GM12872 (cell line): ENCODE results near the gene TMPRSS3.

Experiments
- TF ChIP-seq, protein P1 (sequence below): IDR thresholded peaks from 3 replicates; pipeline ENCODE4 v1.5.1; 2011; ENCODE audit warnings: low read depth, mild to moderate bottlenecking, low read length, moderate library complexity; ENCODE audit not compliant: insufficient read depth

TMPRSS3 gene

DNA sequence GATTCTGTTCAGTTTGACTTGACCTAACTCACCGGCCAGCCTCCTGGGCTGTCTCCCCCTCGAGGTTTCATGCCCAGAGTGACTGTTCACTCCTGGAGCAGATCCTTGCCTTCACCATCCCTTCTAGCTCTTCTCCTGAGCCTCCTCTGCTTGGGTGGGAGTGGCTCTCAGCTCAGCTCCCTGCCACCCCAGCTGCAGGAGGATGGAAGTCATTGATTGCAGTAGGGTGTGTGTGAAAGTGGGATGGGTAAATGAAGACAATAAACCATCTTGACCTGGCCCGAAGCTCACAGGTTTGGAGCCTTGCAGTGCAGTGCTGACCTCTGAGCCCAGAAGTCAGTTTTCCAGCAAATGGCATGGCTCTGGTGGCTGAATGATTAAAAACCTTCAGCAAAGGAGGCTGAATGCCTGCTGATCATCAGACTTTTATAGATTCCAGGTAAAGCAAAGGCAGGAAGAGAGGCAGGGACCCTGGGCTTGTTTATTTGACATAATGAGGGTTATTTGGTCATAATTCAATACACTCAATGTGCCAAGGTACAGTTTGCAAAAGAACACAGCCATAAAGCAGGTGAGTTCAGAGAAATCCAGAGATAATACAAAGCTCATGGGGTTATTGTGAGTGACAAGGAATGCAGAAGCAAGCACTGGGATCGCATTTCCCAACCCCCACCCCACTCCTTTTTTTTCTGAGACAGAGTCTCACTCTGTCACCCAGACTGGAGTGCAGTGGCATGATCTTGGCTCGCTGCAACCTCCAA lies 63.1 kb downstream of the TMPRSS3 start:
- TF ChIP-seq, protein P1, sequence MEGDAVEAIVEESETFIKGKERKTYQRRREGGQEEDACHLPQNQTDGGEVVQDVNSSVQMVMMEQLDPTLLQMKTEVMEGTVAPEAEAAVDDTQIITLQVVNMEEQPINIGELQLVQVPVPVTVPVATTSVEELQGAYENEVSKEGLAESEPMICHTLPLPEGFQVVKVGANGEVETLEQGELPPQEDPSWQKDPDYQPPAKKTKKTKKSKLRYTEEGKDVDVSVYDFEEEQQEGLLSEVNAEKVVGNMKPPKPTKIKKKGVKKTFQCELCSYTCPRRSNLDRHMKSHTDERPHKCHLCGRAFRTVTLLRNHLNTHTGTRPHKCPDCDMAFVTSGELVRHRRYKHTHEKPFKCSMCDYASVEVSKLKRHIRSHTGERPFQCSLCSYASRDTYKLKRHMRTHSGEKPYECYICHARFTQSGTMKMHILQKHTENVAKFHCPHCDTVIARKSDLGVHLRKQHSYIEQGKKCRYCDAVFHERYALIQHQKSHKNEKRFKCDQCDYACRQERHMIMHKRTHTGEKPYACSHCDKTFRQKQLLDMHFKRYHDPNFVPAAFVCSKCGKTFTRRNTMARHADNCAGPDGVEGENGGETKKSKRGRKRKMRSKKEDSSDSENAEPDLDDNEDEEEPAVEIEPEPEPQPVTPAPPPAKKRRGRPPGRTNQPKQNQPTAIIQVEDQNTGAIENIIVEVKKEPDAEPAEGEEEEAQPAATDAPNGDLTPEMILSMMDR = no peak

DNA sequence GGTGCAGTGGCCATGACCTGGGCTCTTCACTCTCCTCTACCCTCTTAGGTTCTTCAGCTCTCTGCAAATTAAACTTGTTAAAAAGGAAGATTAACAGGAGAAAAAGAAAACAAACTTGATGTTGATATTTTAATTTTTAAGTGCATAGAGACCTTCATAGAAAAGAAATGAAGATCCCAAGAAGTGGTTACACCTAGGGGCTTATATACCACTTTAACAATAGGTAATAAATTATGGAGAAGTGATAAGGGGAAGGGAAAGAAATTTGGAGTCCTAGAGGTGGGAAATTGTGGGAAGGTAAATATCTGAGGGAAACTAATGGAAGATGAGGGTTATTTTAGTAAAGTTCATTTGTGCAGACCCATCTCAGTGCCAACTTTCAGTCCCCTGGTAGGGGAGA lies 64.2 kb downstream of the TMPRSS3 start:
- TF ChIP-seq, protein P1 = no peak

DNA sequence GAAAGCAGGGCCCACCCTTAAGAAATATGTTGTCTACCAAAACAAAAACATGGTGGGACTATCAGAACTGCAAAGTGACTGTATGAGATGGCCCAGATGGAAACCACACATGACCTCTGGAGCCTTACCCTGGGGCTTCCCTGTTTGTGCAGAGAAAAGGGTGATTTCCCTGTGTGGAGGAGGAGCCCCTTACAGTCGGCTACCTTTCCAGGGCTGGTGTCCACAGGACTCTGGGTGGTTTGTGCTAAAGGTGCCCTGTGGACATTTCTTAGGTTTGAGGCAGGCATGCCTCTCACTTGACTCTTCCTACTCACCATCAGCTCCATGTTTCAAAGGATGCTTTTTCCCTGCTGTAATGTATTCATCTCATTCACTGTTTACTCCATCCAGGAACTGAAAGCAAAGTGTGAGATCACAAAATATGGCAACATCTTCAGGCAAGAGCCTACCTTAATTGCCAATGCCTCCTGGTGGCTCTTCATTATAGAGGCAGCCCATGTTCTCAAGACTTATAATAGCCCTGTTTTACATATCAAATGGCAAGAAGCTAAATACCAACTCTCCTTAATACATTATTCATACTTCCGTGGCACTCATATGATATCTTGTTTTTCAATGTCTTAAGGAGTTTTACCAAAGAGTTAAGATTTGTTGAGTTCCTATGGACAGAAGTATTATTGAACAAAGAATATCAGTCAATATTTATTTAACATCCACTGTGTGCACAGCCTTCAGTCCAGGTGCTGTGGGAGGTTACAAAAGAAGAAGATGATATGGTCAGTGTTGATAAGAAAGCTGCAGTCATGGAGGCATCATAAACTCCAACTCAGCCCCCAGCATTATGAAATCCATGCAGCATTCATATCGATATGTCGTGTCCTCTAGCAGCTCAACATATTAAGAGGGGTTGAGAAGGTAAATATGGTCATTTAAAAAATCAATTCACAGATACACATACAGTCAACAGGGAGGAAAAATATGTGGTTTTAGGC lies 65.2 kb downstream of the TMPRSS3 start:
- TF ChIP-seq, protein P1 = no peak

DNA sequence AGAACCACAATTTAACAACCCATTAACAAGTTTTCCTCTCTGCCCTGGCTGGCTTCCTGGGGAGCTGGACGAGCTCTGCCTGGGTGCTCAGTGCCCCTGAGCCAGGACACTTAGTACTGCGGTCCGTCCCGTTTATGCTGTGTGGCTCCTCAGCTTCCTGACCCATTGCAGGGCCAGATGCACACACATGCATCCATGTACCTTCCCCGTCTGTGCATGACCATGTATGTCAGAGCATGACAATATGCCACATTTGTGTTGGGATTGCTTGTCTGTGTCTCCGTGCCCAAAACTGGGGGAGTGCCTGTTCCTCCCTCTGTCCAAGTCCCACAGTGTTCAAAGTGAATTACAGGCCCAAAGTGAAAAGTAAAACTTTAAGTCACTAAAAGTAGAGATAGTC lies 71.0 kb downstream of the TMPRSS3 start:
- TF ChIP-seq, protein P1 = no peak
